ENCODE data around the gene IQSEC1. TPM values are rescaled to one million over a fixed set of nuclear protein-coding genes. Genes with fewer than 3 reads are reported as not detected.

The IQSEC1 gene
- total RNA-seq, 2 donors from 2014 or later: 58.2 to 94.2 TPM

- intact Hi-C loops (cut with DNase I): no loop called here
Observed at GRCh38 chr3:13064159-13064868, 8.9 kb downstream of the IQSEC1 start.

GRCh38 chr3:13063225-13063624 lies 10.0 kb downstream of the IQSEC1 start:
- Histone ChIP-seq H3K27ac (no peak overlapping the region), H3K27me3 (replicated peaks; ENCODE audit: insufficient read depth) (no peaks in the 10 kb centered on the region), H3K36me3 (no peaks in the 10 kb centered on the region), H3K4me3 (no peak overlapping the region), H3K4me1 (replicated peaks) (no peaks in the 10 kb centered on the region), H3K9me3 (no peaks in the 10 kb centered on the region)
- DNase-seq (ENCODE audit: low spot score): no peak
- WGBS: 93% methylated on average over 3 of the region's 3 CpGs
- intact Hi-C loops (cut with DNase I): no loop called here
- no peak for TF ChIP-seq POLR2AphosphoS5 (IDR thresholded peaks at IDR 0.05)
- TF ChIP-seq, protein P1, sequence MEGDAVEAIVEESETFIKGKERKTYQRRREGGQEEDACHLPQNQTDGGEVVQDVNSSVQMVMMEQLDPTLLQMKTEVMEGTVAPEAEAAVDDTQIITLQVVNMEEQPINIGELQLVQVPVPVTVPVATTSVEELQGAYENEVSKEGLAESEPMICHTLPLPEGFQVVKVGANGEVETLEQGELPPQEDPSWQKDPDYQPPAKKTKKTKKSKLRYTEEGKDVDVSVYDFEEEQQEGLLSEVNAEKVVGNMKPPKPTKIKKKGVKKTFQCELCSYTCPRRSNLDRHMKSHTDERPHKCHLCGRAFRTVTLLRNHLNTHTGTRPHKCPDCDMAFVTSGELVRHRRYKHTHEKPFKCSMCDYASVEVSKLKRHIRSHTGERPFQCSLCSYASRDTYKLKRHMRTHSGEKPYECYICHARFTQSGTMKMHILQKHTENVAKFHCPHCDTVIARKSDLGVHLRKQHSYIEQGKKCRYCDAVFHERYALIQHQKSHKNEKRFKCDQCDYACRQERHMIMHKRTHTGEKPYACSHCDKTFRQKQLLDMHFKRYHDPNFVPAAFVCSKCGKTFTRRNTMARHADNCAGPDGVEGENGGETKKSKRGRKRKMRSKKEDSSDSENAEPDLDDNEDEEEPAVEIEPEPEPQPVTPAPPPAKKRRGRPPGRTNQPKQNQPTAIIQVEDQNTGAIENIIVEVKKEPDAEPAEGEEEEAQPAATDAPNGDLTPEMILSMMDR (IDR thresholded peaks at IDR 0.05): no peak
- no peak for TF ChIP-seq POLR2A (IDR thresholded peaks at IDR 0.05)

More at GRCh38 chr3:13064159-13064868, 8.9 kb downstream of the IQSEC1 start:
- TF ChIP-seq, protein P1 (IDR thresholded peaks at IDR 0.05): no peak
- TF ChIP-seq POLR2A (IDR thresholded peaks at IDR 0.05): no peak
- DNase-seq (ENCODE audit: low spot score): no peak
- no peaks in the 10 kb centered on the region for H3K9me3 ChIP-seq
- H3K27me3 ChIP-seq (replicated peaks; ENCODE audit: insufficient read depth): no peaks in the 10 kb centered on the region
- no peaks in the 10 kb centered on the region for H3K36me3 ChIP-seq
- H3K4me1 ChIP-seq (replicated peaks): no peaks in the 10 kb centered on the region
- 73% methylated on average over 12 of the region's 12 CpGs for WGBS
- H3K4me3 ChIP-seq: no peak overlapping the region
- H3K27ac ChIP-seq: no peak overlapping the region

- Histone ChIP-seq H3K9me3 (no peaks in the 10 kb centered on the region), H3K27ac (no peak overlapping the region), H3K4me3 (no peak overlapping the region), H3K4me1 (replicated peaks) (no peaks in the 10 kb centered on the region), H3K27me3 (replicated peaks; ENCODE audit: insufficient read depth) (no peaks in the 10 kb centered on the region), H3K36me3 (no peaks in the 10 kb centered on the region)
- TF ChIP-seq POLR2A (IDR thresholded peaks at IDR 0.05) (no peak), POLR2AphosphoS5 (IDR thresholded peaks at IDR 0.05) (no peak)
- TF ChIP-seq, protein P1 (IDR thresholded peaks at IDR 0.05): no peak
- intact Hi-C loops (cut with DNase I): no loop called here
- DNase-seq (ENCODE audit: low spot score): no peak
- WGBS: 76% methylated on average over 12 of the region's 12 CpGs
Observed at GRCh38 chr3:13062647-13063046, 10.6 kb downstream of the IQSEC1 start.

DNA sequence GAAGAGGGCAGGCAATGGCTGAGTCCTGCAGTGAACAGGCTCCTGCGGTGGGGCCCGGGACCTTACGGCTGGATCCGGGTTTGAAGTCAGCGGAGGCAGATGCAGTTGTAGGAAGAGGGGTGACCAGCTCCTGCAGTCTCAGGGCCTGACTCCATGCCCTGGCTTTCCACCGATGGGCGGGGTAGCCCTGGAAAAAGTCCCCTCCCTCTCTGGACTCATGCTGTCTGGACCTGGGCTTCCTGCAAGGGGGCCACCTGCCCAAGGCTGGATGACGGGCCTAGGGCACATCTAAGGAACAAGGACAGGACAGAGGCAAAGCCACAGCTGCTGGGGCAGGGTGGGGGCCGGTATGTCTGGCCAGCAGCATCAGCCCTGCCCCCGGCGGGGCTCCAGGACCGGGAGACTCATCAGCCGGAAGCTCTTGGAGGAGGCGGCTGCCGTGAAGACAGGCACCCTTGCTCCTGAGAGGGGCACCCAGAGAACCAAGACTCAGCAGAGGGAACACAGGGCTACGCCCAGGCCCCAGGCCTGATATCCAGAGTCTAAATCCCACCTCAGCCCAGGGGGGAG lies 12.8 kb downstream of the IQSEC1 start:
- DNase-seq (ENCODE audit: low spot score): no peak
- Histone ChIP-seq H3K36me3 (no peaks in the 10 kb centered on the region), H3K9me3 (no peaks in the 10 kb centered on the region), H3K4me3 (no peak overlapping the region), H3K4me1 (replicated peaks) (no peaks in the 10 kb centered on the region), H3K27ac (no peak overlapping the region), H3K27me3 (replicated peaks; ENCODE audit: insufficient read depth) (no peaks in the 10 kb centered on the region)
- intact Hi-C loops (cut with DNase I): no loop called here
- WGBS: 97% methylated on average over 12 of the region's 16 CpGs
- TF ChIP-seq POLR2AphosphoS5 (IDR thresholded peaks at IDR 0.05) (no peak), POLR2A (IDR thresholded peaks at IDR 0.05) (no peak)
- TF ChIP-seq, protein P1 (IDR thresholded peaks at IDR 0.05): no peak

Measured in prostate gland (tissue), 2 donors.